HepG2 (cell line): Measurements from ENCODE around the gene MEDAG. TPM values are rescaled to one million over a fixed set of nuclear protein-coding genes. Genes with fewer than 3 reads are reported as not detected.

Experiments used
- ATAC-seq: fragments of 200-7000 bp; cut with Tn5 transposase; 3 replicates; pipeline ENCODE4 v1.9.1; 2020; ENCODE audit warnings: mild to moderate bottlenecking, moderate library complexity
- BruUV-seq: library from RNA; stranded (reverse); fragments of 400-500 nt; replicated peaks from 2 replicates; lab custom pipeline; 2021; lab: Mats Ljungman, UMichigan
- CTCF ChIA-PET: fragments of 300-600 bp; formaldehyde crosslinking; extraction: SDS; loops from one replicate; lab custom pipeline; 2021; ENCODE audit warnings: low total read pairs, inconsistent platforms, low intra/inter-chr PET ratio; lab: Yijun Ruan, JAX
- POLR2A ChIA-PET: fragments of 350-600 bp; sonication (Branson Sonifier 250); formaldehyde crosslinking; loops from one replicate; lab custom pipeline; 2020; ENCODE audit warnings: antibody characterized with exemption, inconsistent platforms; lab: Yijun Ruan, JAX
- DNase-seq: peaks from one replicate; pipeline ENCODE4 v3.0.0-alpha.2; 2015; ENCODE audit warnings: low spot score
- FAIRE-seq: peaks from 3 replicates; lab custom pipeline; 2011; peaks lifted over from hg19 to GRCh38; lab: Jason Lieb, UNC
- H2AFZ ChIP-seq: one replicate; pipeline ENCODE4 v1.6.1; 2011; ENCODE audit warnings: low read length, inconsistent platforms
- H3K27ac ChIP-seq: fragments of 300-600 bp; 3 replicates; pipeline ENCODE4 v1.8.0; 2011; ENCODE audit warnings: mixed run types, mild to moderate bottlenecking, mixed read lengths, low read length, inconsistent platforms; ENCODE audit not compliant: insufficient read depth; ENCODE audit errors: extremely low read length
- H3K27me3 ChIP-seq, 2 experiments: fragments of 200-600 bp in 1 of 2; 2 replicates in 1 of 2; 3 replicates in 1 of 2; pipeline versions ENCODE4 v1.6.0 to v1.8.0; 2011; ENCODE audit warnings: low read length in 2 of 2, mild to moderate bottlenecking in 2 of 2, moderate library complexity in 2 of 2, inconsistent platforms in 1 of 2; ENCODE audit not compliant: insufficient read depth in 2 of 2, control insufficient read depth in 1 of 2
- H3K36me3 ChIP-seq, 2 experiments: fragments of 200-600 bp in 1 of 2; replicated peaks in 1 of 2; 2 replicates in 1 of 2; 3 replicates in 1 of 2; pipeline versions ENCODE4 v1.5.1 to v1.8.0; 2011; ENCODE audit warnings: low read length in 2 of 2, inconsistent platforms in 1 of 2; ENCODE audit not compliant: insufficient read depth in 2 of 2, control insufficient read depth in 1 of 2
- H3K4me1 ChIP-seq: 2 replicates; pipeline ENCODE4 v1.5.1; 2012; ENCODE audit warnings: low read length, inconsistent platforms; ENCODE audit not compliant: insufficient read depth
- H3K4me2 ChIP-seq: 2 replicates; pipeline ENCODE4 v1.6.0; 2011; ENCODE audit warnings: low read depth, low read length, inconsistent platforms
- H3K4me3 ChIP-seq, 3 experiments: fragments of 200-600 bp in 1 of 3; sonication (generic), shearing (Covaris generic) in 1 of 3; replicated peaks in 1 of 3; 2 replicates each; pipeline ENCODE4 v1.5.1; 2011 to 2016; ENCODE audit warnings: low read length in 3 of 3, inconsistent platforms in 2 of 3, low read depth in 2 of 3, mild to moderate bottlenecking in 2 of 3, control low read depth in 1 of 3, mixed read lengths in 1 of 3; ENCODE audit not compliant: insufficient read depth in 1 of 3
- H3K79me2 ChIP-seq: one replicate; pipeline ENCODE4 v1.6.1; 2011; ENCODE audit warnings: low read length, inconsistent platforms; ENCODE audit not compliant: insufficient read depth
- H3K9ac ChIP-seq: 2 replicates; pipeline ENCODE4 v1.6.0; 2011; ENCODE audit warnings: mild to moderate bottlenecking, low read depth, low read length, inconsistent platforms; ENCODE audit not compliant: insufficient read depth
- H3K9me3 ChIP-seq: 2 replicates; pipeline ENCODE4 v1.5.1; 2012; ENCODE audit warnings: mild to moderate bottlenecking, low read length
- H4K20me1 ChIP-seq: 2 replicates; pipeline ENCODE4 v1.6.0; 2011; ENCODE audit warnings: inconsistent platforms, mild to moderate bottlenecking, low read length, moderate library complexity; ENCODE audit not compliant: insufficient read depth
- DRAP1 ChIP-seq: IDR thresholded peaks from 2 replicates; pipeline ENCODE4 v1.6.1; 2016; ENCODE audit warnings: missing genetic modification reagents, missing compliant biosample characterization
- FOXM1 ChIP-seq: sonication (generic); formaldehyde crosslinking; IDR thresholded peaks from 2 replicates; pipeline ENCODE4 v1.5.0; 2020; ENCODE audit warnings: missing genetic modification reagents
- GATAD1 ChIP-seq: IDR thresholded peaks from 2 replicates; pipeline ENCODE4 v1.6.1; 2016; ENCODE audit warnings: missing genetic modification reagents, missing compliant biosample characterization
- ISX ChIP-seq: sonication (generic); formaldehyde crosslinking; conservative IDR thresholded peaks from 2 replicates; pipeline ENCODE4 v1.5.0; 2020; ENCODE audit warnings: missing genetic modification reagents
- SRSF4 ChIP-seq: fragments of 200-400 bp; formaldehyde crosslinking; IDR thresholded peaks from one replicate; pipeline ENCODE4 v1.6.1; 2018; ENCODE audit warnings: mild to moderate bottlenecking, low read depth, low read length, moderate library complexity; ENCODE audit not compliant: poor library complexity, severe bottlenecking
- STAG1 ChIP-seq: sonication (generic); formaldehyde crosslinking; IDR thresholded peaks from 2 replicates; pipeline ENCODE4 v1.4.0; 2020; ENCODE audit warnings: missing genetic modification reagents
- TGIF2 ChIP-seq: IDR thresholded peaks from 2 replicates; pipeline ENCODE4 v1.6.1; 2016; ENCODE audit warnings: control low read depth, missing compliant biosample characterization
- ZFP36L2 ChIP-seq: sonication (generic); formaldehyde crosslinking; IDR thresholded peaks from 2 replicates; pipeline ENCODE4 v1.4.0; 2020; ENCODE audit warnings: missing genetic modification reagents
- ZMAT5 ChIP-seq: sonication (generic); formaldehyde crosslinking; IDR thresholded peaks from 2 replicates; pipeline ENCODE4 v1.5.0; 2020; ENCODE audit warnings: mild to moderate bottlenecking, low read depth, missing genetic modification reagents, borderline replicate concordance
- ZNF232 ChIP-seq: sonication (generic); formaldehyde crosslinking; IDR thresholded peaks from 2 replicates; pipeline ENCODE4 v1.4.0; 2020; ENCODE audit warnings: missing genetic modification reagents, borderline replicate concordance
- ZNF552 ChIP-seq: sonication (generic); formaldehyde crosslinking; IDR thresholded peaks from 2 replicates; pipeline ENCODE4 v1.9.0; 2022; ENCODE audit warnings: missing genetic modification reagents, mild to moderate bottlenecking, borderline replicate concordance
- ZNF563 ChIP-seq: sonication (generic); formaldehyde crosslinking; IDR thresholded peaks from 2 replicates; pipeline ENCODE4 v1.8.0; 2022; ENCODE audit warnings: mild to moderate bottlenecking, moderate library complexity, missing genetic modification reagents
- ZNF639 ChIP-seq: conservative IDR thresholded peaks from 2 replicates; pipeline ENCODE4 v1.6.1; 2018; ENCODE audit warnings: missing genetic modification reagents
- ZXDC ChIP-seq: sonication (generic); formaldehyde crosslinking; IDR thresholded peaks from 2 replicates; pipeline ENCODE4 v1.5.0; 2020; ENCODE audit warnings: mild to moderate bottlenecking, missing genetic modification reagents
- WGBS: methylation state at CpG from one replicate; pipeline ENCODE4 v1.1.6; 2017; ENCODE audit warnings: low lambda C conversion rate; 5-methylcytosine and 5-hydroxymethylcytosine counted together
- in situ Hi-C: cut with HindIII; loops from 2 replicates; pipeline ENCODE4 v1.10.0; 2017; ENCODE audit warnings: low pct_unique_long_range_greater_than_20kb; ENCODE audit not compliant: extremely low pct_ligation_motif_present
- intact Hi-C: fragments of 100-400 bp; cut with micrococcal nuclease; formaldehyde crosslinking; loops from one replicate; pipeline ENCODE4 v1.10.0; 2022; ENCODE audit not compliant: unreplicated experiment
- polyA plus RNA-seq, 8 experiments: library from polyadenylated mRNA; depleted of rRNA in 3 of 8; stranded (reverse) in 7 of 8; unstranded in 1 of 8; fragments of >200 nt; fragmentation: Illumina TruSeq in 4 of 8; extraction: Trizol in 4 of 8; gene quantifications; 2 replicates each; pipeline versions ENCODE4 v1.2.1 to v1.2.3, GENCODE V29; 2011 to 2016; ENCODE audit warnings: low read depth in 4 of 8, missing spikeins in 1 of 8, mixed read lengths in 1 of 8; ENCODE audit not compliant: insufficient read depth in 1 of 8
- total RNA-seq, 5 experiments: library from RNA; depleted of rRNA; stranded (reverse); fragments of >200 nt; fragmentation: Illumina TruSeq; extraction: Trizol; gene quantifications; 2 replicates each; pipeline ENCODE4 v1.2.3, GENCODE V29; 2016; ENCODE audit warnings: low read depth in 1 of 5

The MEDAG gene
- total and polyA plus RNA-seq, 2 of the 13 experiments (the other 11 are each of a cell fraction or from before 2014, with no cell fraction given), result not detected

- no peak for ATAC-seq
- Histone ChIP-seq H3K4me3 (no peak overlapping the region), H3K27me3 (no peaks in the 10 kb centered on the region; a peak in 1 of 5 replicates), H3K9ac (no peak overlapping the region), H4K20me1 (no peaks in the 10 kb centered on the region), H3K4me2 (no peak overlapping the region), H3K79me2 (no peaks in the 10 kb centered on the region), H3K36me3 (no peaks in the 10 kb centered on the region), H2AFZ (no peak overlapping the region), H3K4me1 (peaks cover 66% of the 10 kb centered on the region), H3K9me3 (no peaks in the 10 kb centered on the region), H3K27ac (no peak overlapping the region)
- ChIA-PET POLR2A (no interaction called here), CTCF (no interaction called here)
- 26% methylated on average over 3 of the region's 3 CpGs for WGBS
- no peak for FAIRE-seq
- no TSS peak for BruUV-seq
- intact Hi-C loops, result no loop called here
- no peak for DNase-seq
- no peak for TF ChIP-seq ZXDC (CRISPR knock-in tag)
- no peak for TF ChIP-seq ISX (CRISPR knock-in tag)
- TF ChIP-seq ZNF639 (CRISPR knock-in tag), result no peak
- no peak for TF ChIP-seq SRSF4
- no peak for TF ChIP-seq GATAD1
- no peak for TF ChIP-seq STAG1 (CRISPR knock-in tag)
- no peak for TF ChIP-seq TGIF2 (CRISPR knock-in tag)
- no peak for TF ChIP-seq ZMAT5 (CRISPR knock-in tag)
- TF ChIP-seq FOXM1 (CRISPR knock-in tag), result no peak
- TF ChIP-seq ZNF552 (CRISPR knock-in tag), result no peak
- no peak for TF ChIP-seq ZFP36L2 (CRISPR knock-in tag)
- TF ChIP-seq ZNF563 (CRISPR knock-in tag), result no peak
- TF ChIP-seq DRAP1, result no peak
- TF ChIP-seq ZNF232 (CRISPR knock-in tag), result no peak
- in situ Hi-C loops, result no loop called here
These were observed 38.9 kb upstream of the MEDAG start for GRCh38 chr13:30867089-30867669.
